T-helper 1 cell treated with Interleukin-12 subunit alpha and Interleukin-12 subunit beta and Interleukin-4 antibody, amounts not matched to agents 30 ng/mL and 1 ng/mL, for 36 hours (primary cell): Measurements from ENCODE around the gene IFI35. TPM values are rescaled to one million over a fixed set of nuclear protein-coding genes. Genes with fewer than 3 reads are reported as not detected.
"Not testable (repeated sequence)": the region's sequence is repeated elsewhere in the genome, so short reads cannot be mapped to it uniquely, and the experiment has no call there.

Experiments
- intact Hi-C: fragments of 100-400 bp; cut with micrococcal nuclease; formaldehyde crosslinking; loops from one replicate; pipeline ENCODE4 v1.15.1; 2024
- total RNA-seq: library from RNA; stranded (reverse); gene quantifications from 2 replicates; pipeline ENCODE4 v1.2.3, GENCODE V29; 2022

The IFI35 gene
- total RNA-seq, 1 donor from 2014 or later, result 152 TPM

- intact Hi-C loops, result loop anchor here (1.0 kb wide), 1 partner anchor 320 kb away; no protein-coding TSS in a partner anchor
Measured at GRCh38 chr17:42997390-42997983, 9.1 kb upstream of the IFI35 start.

- intact Hi-C loops, result loop anchor here (1.0 to 2.0 kb wide), 15 partner anchors 8 to 485 kb away; partner anchors contain the start of genes AARSD1, BECN1, BRCA1 and DHX8
Measured at GRCh38 chr17:42997984-42998938, 8.3 kb upstream of the IFI35 start, which contains the start of gene RPL27. Gene RPL27, plus strand, starts transcription at chr17:42998419. Its CDS starts 332 bp downstream, at chr17:42998751.

- intact Hi-C loops, result loop anchor here (2.0 kb wide), 2 partner anchors 362 to 390 kb away; partner anchors contain the start of genes RETREG3 and TUBG1
Measured at GRCh38 chr17:42999003-42999525, 7.5 kb upstream of the IFI35 start.

- intact Hi-C loops, result not testable (repeated sequence)
Measured at GRCh38 chr17:43000894-43001293, 5.7 kb upstream of the IFI35 start.

- intact Hi-C loops, result no loop called here
Measured at GRCh38 chr17:43003542-43004172, 2.9 kb upstream of the IFI35 start.

GRCh38 chr17:43010667-43011308 is 4.2 kb downstream of the IFI35 start:
- intact Hi-C loops, result no loop called here

- intact Hi-C loops, result no loop called here
Measured at GRCh38 chr17:43011728-43012472, 5.3 kb downstream of the IFI35 start.

- intact Hi-C loops, result no loop called here
Measured at GRCh38 chr17:43013296-43013695, 6.7 kb downstream of the IFI35 start.

GRCh38 chr17:43014020-43014648 is 7.5 kb downstream of the IFI35 start:
- intact Hi-C loops, result no loop called here

- intact Hi-C loops, result no loop called here
Measured at GRCh38 chr17:43014649-43015542, 8.3 kb downstream of the IFI35 start.

GRCh38 chr17:43015579-43015978 is 9.0 kb downstream of the IFI35 start:
- intact Hi-C loops, result no loop called here

- intact Hi-C loops, result no loop called here
Measured at GRCh38 chr17:43016216-43016615, 9.6 kb downstream of the IFI35 start.

- intact Hi-C loops, result no loop called here
Measured at GRCh38 chr17:43018008-43018853, 11.6 kb downstream of the IFI35 start.

GRCh38 chr17:43018932-43019331 is 12.3 kb downstream of the IFI35 start:
- intact Hi-C loops, result no loop called here

GRCh38 chr17:43019418-43019817 is 12.8 kb downstream of the IFI35 start:
- intact Hi-C loops, result no loop called here

GRCh38 chr17:43020030-43020621 is 13.5 kb downstream of the IFI35 start:
- intact Hi-C loops, result loop anchor here (1.0 kb wide), 1 partner anchor 14 kb away; the partner anchor contains the start of gene IFI35
